PFSK-1 (cell line): ENCODE measurements around the gene PURA.

Experiments used
- POLR2AphosphoS5 ChIP-seq: IDR thresholded peaks from 2 replicates; pipeline ENCODE4 v1.6.1; 2012; ENCODE audit warnings: low read depth, mild to moderate bottlenecking, control low read depth, low read length, moderate library complexity
- REST ChIP-seq, 2 experiments: IDR thresholded peaks; 2 replicates each; pipeline versions ENCODE4 v1.6.1 to v1.8.0; 2011 to 2012; ENCODE audit warnings: low read depth in 2 of 2, low read length in 2 of 2, control low read depth in 1 of 2, inconsistent platforms in 1 of 2, mild to moderate bottlenecking in 1 of 2, moderate library complexity in 1 of 2; ENCODE audit not compliant: insufficient read depth in 1 of 2
- SIN3A ChIP-seq: IDR thresholded peaks from 2 replicates; pipeline ENCODE4 v1.6.1; 2012; ENCODE audit warnings: mild to moderate bottlenecking, low read length, moderate library complexity, borderline replicate concordance; ENCODE audit not compliant: insufficient read depth
- TAF1 ChIP-seq: IDR thresholded peaks from 2 replicates; pipeline ENCODE4 v1.6.1; 2012; ENCODE audit warnings: low read length, control low read depth, borderline replicate concordance; ENCODE audit not compliant: insufficient read depth

GRCh38 chr5:140117523-140117922, 3.6 kb downstream of the PURA start:
- no peak for TF ChIP-seq SIN3A
- TF ChIP-seq REST (IDR thresholded peaks at IDR 0.05; ENCODE audit: insufficient read depth in 1 of 2, low read depth in 2 of 2, low read length in 2 of 2), result no peak
- TF ChIP-seq POLR2AphosphoS5, result no peak
- TF ChIP-seq TAF1, result no peak
